Stomach (tissue), 4 donors: Measurements from ENCODE around the gene BAIAP3.

Source experiments
- EP300 ChIP-seq: sonication (generic); formaldehyde crosslinking; IDR thresholded peaks from one replicate; pipeline ENCODE4 v1.6.1; 2017; ENCODE audit warnings: antibody characterized with exemption
- POLR2A ChIP-seq, 4 donors: fragments of 450-650 bp; IDR thresholded peaks; one replicate each; pipeline ENCODE4 v1.6.1; 2016; ENCODE audit warnings: antibody characterized with exemption in 4 of 4, control low read depth in 2 of 4, mild to moderate bottlenecking in 1 of 4, moderate library complexity in 1 of 4
- TF ChIP-seq, protein P1 (sequence below), 7 experiments: fragments of 450-650 bp in 4 of 7; fragments of 200-600 bp in 3 of 7; sonication (generic) in 3 of 7; IDR thresholded peaks; one replicate each; pipeline ENCODE4 v1.5.1; 2016 to 2019; ENCODE audit warnings: antibody characterized with exemption in 7 of 7, control low read depth in 2 of 7, mild to moderate bottlenecking in 1 of 7

- TF ChIP-seq, protein P1, sequence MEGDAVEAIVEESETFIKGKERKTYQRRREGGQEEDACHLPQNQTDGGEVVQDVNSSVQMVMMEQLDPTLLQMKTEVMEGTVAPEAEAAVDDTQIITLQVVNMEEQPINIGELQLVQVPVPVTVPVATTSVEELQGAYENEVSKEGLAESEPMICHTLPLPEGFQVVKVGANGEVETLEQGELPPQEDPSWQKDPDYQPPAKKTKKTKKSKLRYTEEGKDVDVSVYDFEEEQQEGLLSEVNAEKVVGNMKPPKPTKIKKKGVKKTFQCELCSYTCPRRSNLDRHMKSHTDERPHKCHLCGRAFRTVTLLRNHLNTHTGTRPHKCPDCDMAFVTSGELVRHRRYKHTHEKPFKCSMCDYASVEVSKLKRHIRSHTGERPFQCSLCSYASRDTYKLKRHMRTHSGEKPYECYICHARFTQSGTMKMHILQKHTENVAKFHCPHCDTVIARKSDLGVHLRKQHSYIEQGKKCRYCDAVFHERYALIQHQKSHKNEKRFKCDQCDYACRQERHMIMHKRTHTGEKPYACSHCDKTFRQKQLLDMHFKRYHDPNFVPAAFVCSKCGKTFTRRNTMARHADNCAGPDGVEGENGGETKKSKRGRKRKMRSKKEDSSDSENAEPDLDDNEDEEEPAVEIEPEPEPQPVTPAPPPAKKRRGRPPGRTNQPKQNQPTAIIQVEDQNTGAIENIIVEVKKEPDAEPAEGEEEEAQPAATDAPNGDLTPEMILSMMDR (IDR thresholded peaks at IDR 0.05) = no peak
- TF ChIP-seq POLR2A (IDR thresholded peaks at IDR 0.05) = no peak
- TF ChIP-seq EP300 = no peak
These were observed 27.6 kb upstream of the BAIAP3 start for GRCh38 chr16:1305823-1306222.
